Activated CD8-positive, alpha-beta memory T cell treated with anti-CD3 and anti-CD28 coated beads, Interleukin-2, amount 10 ng/mL, durations not matched to agents 7 days and 5 days (primary cell): ENCODE results near the gene TMPRSS9. TPM values are rescaled to one million over a fixed set of nuclear protein-coding genes. Genes with fewer than 3 reads are reported as not detected.

Experiments used
- microRNA-seq: library from miRNA; unstranded; fragments of <30 nt; microRNA quantifications from one replicate; pipeline ENCODE4 v1.2.0, GENCODE V29; 2022
- total RNA-seq, 2 experiments: library from RNA; stranded (reverse); gene quantifications; one replicate each; pipeline ENCODE4 v1.2.3, GENCODE V29; 2021

TMPRSS9 gene
- total RNA-seq, 2 experiments from 2014 or later = not detected

Small RNAs within 50 kb of the gene (microRNA-seq; reads per million reads assigned to microRNA genes)
- 3.8 reads per million for gene MIR7108

Other genes starting within 250 kb of the TMPRSS9 start
- 100 to 1,000 TPM; 110 to 127 TPM for gene AP3D1, start 208.7 kb upstream of the TMPRSS9 start, total RNA-seq
- 100 to 1,000 TPM in 1 of 2 experiments, 10 to 100 TPM in 1; 99.9 to 105 TPM for gene DOT1L, start 196.3 kb upstream of the TMPRSS9 start, total RNA-seq
- gene PLEKHJ1, start 123.9 kb upstream of the TMPRSS9 start, total RNA-seq = 10 to 100 TPM; 78.3 to 80.8 TPM
- 100 to 1,000 TPM; 167 to 178 TPM for gene SF3A2, start 123.4 kb upstream of the TMPRSS9 start, total RNA-seq
- 1 to 10 TPM; 5.1 to 6.0 TPM for gene AMH, start 110.9 kb upstream of the TMPRSS9 start, total RNA-seq
- gene JSRP1, start 103.8 kb upstream of the TMPRSS9 start, total RNA-seq = 1 to 10 TPM in 1 of 2 experiments, not detected in 1; 1.0 TPM
- under 1 TPM in 1 of 2 experiments, not detected in 1; 0.54 TPM for gene PEAK3, start 78.1 kb upstream of the TMPRSS9 start, total RNA-seq
- under 1 TPM; 0.32 to 0.40 TPM for gene LINGO3, start 52.1 kb upstream of the TMPRSS9 start, total RNA-seq
- 100 to 1,000 TPM; 135 TPM for gene LSM7, start 31.7 kb upstream of the TMPRSS9 start, total RNA-seq
- 10 to 100 TPM; 63.2 to 72.4 TPM for gene SPPL2B, start 31.6 kb upstream of the TMPRSS9 start, total RNA-seq
- 10 to 100 TPM; 66.4 to 91.9 TPM for gene TIMM13, start 67.3 kb downstream of the TMPRSS9 start, total RNA-seq
- 100 to 1,000 TPM; 123 to 128 TPM for gene LMNB2, start 96.7 kb downstream of the TMPRSS9 start, total RNA-seq
- gene GADD45B, start 115.9 kb downstream of the TMPRSS9 start, total RNA-seq = 10 to 100 TPM; 63.4 to 79.4 TPM